NCI-H146 treated with DMSO at 0.1 percent for 48 hours (cell line): ENCODE results near the gene CCDC92.

ENCODE experiments used
- DNase-seq: peaks from one replicate; lab custom pipeline; 2025; ENCODE audit not compliant: unreplicated experiment; lab: John Stamatoyannopoulos, UW

The CCDC92 gene

GRCh38 chr12:123972457-123973401 is at the start of gene CCDC92, which contains the start of gene ZNF664:
Gene CCDC92 (minus strand): TSS chr12:123972831. CDS start chr12:123944305, 28,526 bp downstream.
Gene ZNF664 (plus strand): TSS chr12:123973215. CDS start chr12:124012145, 38,930 bp downstream.
- DNase-seq = peak; percentile 89

GRCh38 chr12:124022161-124022560 is 49.5 kb upstream of the CCDC92 start:
- DNase-seq = no peak

- DNase-seq = no peak
These were observed 48.4 kb upstream of the CCDC92 start for GRCh38 chr12:124021007-124021406.

- no peak for DNase-seq
These were observed 47.9 kb upstream of the CCDC92 start for GRCh38 chr12:124020514-124020949.

GRCh38 chr12:124019115-124019514 is 46.5 kb upstream of the CCDC92 start:
- no peak for DNase-seq

- no peak for DNase-seq
These were observed 45.9 kb upstream of the CCDC92 start for GRCh38 chr12:124018539-124018938.

- no peak for DNase-seq
These were observed 44.4 kb upstream of the CCDC92 start for GRCh38 chr12:124017064-124017463.

- DNase-seq = no peak
These were observed 43.1 kb upstream of the CCDC92 start for GRCh38 chr12:124015494-124016461.

GRCh38 chr12:124013073-124013472 is 40.4 kb upstream of the CCDC92 start:
- DNase-seq = no peak

GRCh38 chr12:124011435-124012115 is 38.9 kb upstream of the CCDC92 start:
- no peak for DNase-seq

- no peak for DNase-seq
These were observed 38.1 kb upstream of the CCDC92 start for GRCh38 chr12:124010687-124011086.

GRCh38 chr12:124009781-124010180 is 37.1 kb upstream of the CCDC92 start:
- DNase-seq = no peak

- no peak for DNase-seq
These were observed 36.0 kb upstream of the CCDC92 start for GRCh38 chr12:124008595-124008994.

GRCh38 chr12:124007826-124008570 is 35.4 kb upstream of the CCDC92 start:
- DNase-seq = peak; percentile 12

GRCh38 chr12:124006846-124007713 is 34.4 kb upstream of the CCDC92 start:
- no peak for DNase-seq

- no peak for DNase-seq
These were observed 33.6 kb upstream of the CCDC92 start for GRCh38 chr12:124006085-124006845.

- DNase-seq = no peak
These were observed 31.7 kb upstream of the CCDC92 start for GRCh38 chr12:124004233-124004875.

GRCh38 chr12:124002654-124003053 is 30.0 kb upstream of the CCDC92 start:
- DNase-seq = no peak
